GM23248 (cell line): ENCODE measurements around the gene SBF2.

ENCODE experiments used
- EZH2 ChIP-seq: fragments of 200-600 bp; sonication (generic); IDR thresholded peaks from 2 replicates; pipeline ENCODE4 v1.6.1; 2018; ENCODE audit warnings: antibody characterized with exemption, mild to moderate bottlenecking; ENCODE audit not compliant: insufficient read depth, poor library complexity, severe bottlenecking
- EZH2phosphoT487 ChIP-seq: fragments of 200-600 bp; sonication (generic); IDR thresholded peaks from 2 replicates; pipeline ENCODE4 v1.6.1; 2018; ENCODE audit warnings: antibody characterized with exemption, moderate library complexity, mild to moderate bottlenecking, low read depth; ENCODE audit not compliant: insufficient read depth

- TF ChIP-seq EZH2, result no peak
- TF ChIP-seq EZH2phosphoT487, result no peak
Observed at GRCh38 chr11:10232756-10233155, 61.3 kb downstream of the SBF2 start.
